ENCODE data around the gene OR6A2. TPM values are rescaled to one million over a fixed set of nuclear protein-coding genes. Genes with fewer than 3 reads are reported as not detected.
"Not testable (repeated sequence)": the region's sequence is repeated elsewhere in the genome, so short reads cannot be mapped to it uniquely, and the experiment has no call there.

The OR6A2 gene
- total RNA-seq, 1 experiment from 2014 or later = not detected

- no peaks in the 10 kb centered on the region for H3K9me3 ChIP-seq
- no peak for TF ChIP-seq CTCF (IDR thresholded peaks at IDR 0.05; ENCODE audit: insufficient read depth in 1 of 2, low read depth in 1 of 2, low read length in 1 of 2, severe bottlenecking in 1 of 2, unreplicated experiment in 1 of 2)
- Mint-ChIP-seq H3K4me3 (ENCODE audit: unreplicated experiment) (no peak overlapping the region), H3K36me3 (ENCODE audit: insufficient read depth, unreplicated experiment) (no peaks in the 10 kb centered on the region), H3K27me3 (ENCODE audit: insufficient read depth, unreplicated experiment) (peaks cover 3% of the 10 kb centered on the region), H3K27ac (ENCODE audit: unreplicated experiment) (no peak overlapping the region), H3K9me3 (ENCODE audit: unreplicated experiment) (no peaks in the 10 kb centered on the region), H3K4me1 (ENCODE audit: low read depth, unreplicated experiment) (no peaks in the 10 kb centered on the region)
- intact Hi-C loops (cut with micrococcal nuclease; ENCODE audit: unreplicated experiment) = loop anchor here (5.0 kb wide), 1 partner anchor 184 kb away; no protein-coding TSS in a partner anchor
- no peak overlapping the region for H3K4me3 ChIP-seq (ENCODE audit: low read depth, low read length)
- POLR2A ChIA-PET = no interaction called here
- BruUV-seq (replicated peaks) = no TSS peak
- no peaks in the 10 kb centered on the region for H3K36me3 ChIP-seq (ENCODE audit: control insufficient read depth, insufficient read depth, low read length)
- no peaks in the 10 kb centered on the region; the same call in 1 of the 2 replicates for H3K27me3 ChIP-seq (replicated peaks; ENCODE audit: control insufficient read depth, insufficient read depth, low read length)
- DNase-seq = no peak
- CTCF ChIA-PET = no interaction called here
- no peaks in the 10 kb centered on the region for H3K4me1 ChIP-seq
Measured at GRCh38 chr11:6813656-6814055, 14.2 kb upstream of the OR6A2 start.

- intact Hi-C loops (cut with micrococcal nuclease; ENCODE audit: unreplicated experiment) = loop anchor here (5.0 kb wide), 1 partner anchor 185 kb away; no protein-coding TSS in a partner anchor
- H3K4me3 ChIP-seq (ENCODE audit: low read depth, low read length) = no peak overlapping the region
- Mint-ChIP-seq H3K36me3 (ENCODE audit: insufficient read depth, unreplicated experiment) (no peaks in the 10 kb centered on the region), H3K4me3 (ENCODE audit: unreplicated experiment) (no peak overlapping the region), H3K27me3 (ENCODE audit: insufficient read depth, unreplicated experiment) (peaks cover 5% of the 10 kb centered on the region), H3K9me3 (ENCODE audit: unreplicated experiment) (no peaks in the 10 kb centered on the region), H3K4me1 (ENCODE audit: low read depth, unreplicated experiment) (no peaks in the 10 kb centered on the region), H3K27ac (ENCODE audit: unreplicated experiment) (no peak overlapping the region)
- DNase-seq = peak; percentile 42 to 63
- H3K27me3 ChIP-seq (replicated peaks; ENCODE audit: control insufficient read depth, insufficient read depth, low read length) = no peaks in the 10 kb centered on the region; the same call in 1 of the 2 replicates
- H3K4me1 ChIP-seq = no peaks in the 10 kb centered on the region
- no TSS peak for BruUV-seq (replicated peaks)
- H3K36me3 ChIP-seq (ENCODE audit: control insufficient read depth, insufficient read depth, low read length) = no peaks in the 10 kb centered on the region
- ChIA-PET POLR2A (no interaction called here), CTCF (interaction anchor here (0.6 to 1.6 kb wide), 12 partner anchors 12 to 466 kb away, joined by 3 to 8 read pairs (median 3); partner anchors contain the start of genes NLRP14, OR6A2, SMPD1 and ZNF214)
- H3K9me3 ChIP-seq = no peaks in the 10 kb centered on the region
- peak; percentile 86 to 91 for TF ChIP-seq CTCF (IDR thresholded peaks at IDR 0.05; ENCODE audit: insufficient read depth in 1 of 2, low read depth in 1 of 2, low read length in 1 of 2, severe bottlenecking in 1 of 2, unreplicated experiment in 1 of 2)
Measured at GRCh38 chr11:6812390-6813005, 13.0 kb upstream of the OR6A2 start.

- H3K4me3 ChIP-seq (ENCODE audit: low read depth, low read length); intact Hi-C loops (cut with micrococcal nuclease; ENCODE audit: unreplicated experiment); H3K4me3 Mint-ChIP-seq (ENCODE audit: unreplicated experiment); H3K36me3 Mint-ChIP-seq (ENCODE audit: insufficient read depth, unreplicated experiment); CTCF ChIA-PET; POLR2A ChIA-PET; H3K9me3 ChIP-seq; H3K27ac Mint-ChIP-seq (ENCODE audit: unreplicated experiment); H3K4me1 Mint-ChIP-seq (ENCODE audit: low read depth, unreplicated experiment); H3K4me1 ChIP-seq; DNase-seq; H3K27me3 ChIP-seq (replicated peaks; ENCODE audit: control insufficient read depth, insufficient read depth, low read length); BruUV-seq (replicated peaks); H3K9me3 Mint-ChIP-seq (ENCODE audit: unreplicated experiment); H3K36me3 ChIP-seq (ENCODE audit: control insufficient read depth, insufficient read depth, low read length): not testable (repeated sequence)
- peaks cover 11% of the 10 kb centered on the region for H3K27me3 Mint-ChIP-seq (ENCODE audit: insufficient read depth, unreplicated experiment)
Measured at GRCh38 chr11:6801075-6801474, 1.6 kb upstream of the OR6A2 start.

Measured in Caco-2 (cell line).